ENCODE data around the gene CBX4. TPM values are rescaled to one million over a fixed set of nuclear protein-coding genes. Genes with fewer than 3 reads are reported as not detected.

Gene CBX4
- total RNA-seq, 4 donors from 2014 or later: 11.6 to 15.3 (median 14.4) TPM

DNA sequence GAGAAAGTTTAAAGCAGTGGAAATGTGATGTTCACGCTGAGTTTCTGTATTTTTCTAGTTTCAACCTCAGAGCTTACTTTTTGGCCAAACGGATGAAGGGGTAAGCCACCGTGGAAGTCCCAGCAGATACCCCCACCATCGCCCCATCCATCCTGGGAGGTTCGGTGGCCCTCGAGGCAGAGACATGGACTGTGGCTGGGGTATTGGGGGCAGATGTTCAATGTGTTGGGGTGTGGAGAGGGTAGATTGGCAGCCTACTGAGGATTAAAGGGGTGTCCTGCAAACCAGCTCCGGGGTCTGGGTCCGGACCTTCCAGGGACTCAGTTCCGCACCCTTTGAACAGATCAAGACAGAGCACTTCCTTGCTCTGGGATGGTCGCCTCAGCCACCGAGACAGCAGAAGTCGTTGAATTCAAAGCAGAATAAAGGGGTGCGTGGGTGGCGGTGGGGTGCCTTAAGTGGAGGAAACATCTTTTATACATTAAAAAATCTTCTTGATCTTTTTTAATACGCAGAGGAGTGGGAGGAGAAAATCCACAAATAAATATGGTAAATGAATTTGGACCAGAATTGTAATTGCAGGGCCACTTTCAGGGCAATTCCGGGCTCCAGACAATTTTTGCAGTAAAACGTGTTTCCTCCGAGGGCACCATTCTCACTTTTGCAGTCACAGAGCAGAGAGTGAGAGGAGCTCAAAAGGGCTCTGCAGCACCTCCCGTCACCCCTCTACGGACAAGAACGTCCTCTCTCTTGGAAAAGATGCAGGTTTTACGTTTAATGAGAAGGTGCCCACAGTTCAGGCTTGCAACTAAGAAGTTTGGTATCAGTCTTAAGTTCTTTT, 34.2 kb downstream of the CBX4 start:
- Histone ChIP-seq H3K4me3 (no peak overlapping the region), H3K27me3 (peaks cover 14 to 99% of the 10 kb centered on the region in 2 donors), H3K4me1 (peaks cover 0 to 53% (median 26%) of the 10 kb centered on the region in 4 donors), H3K36me3 (no peaks in the 10 kb centered on the region), H3K9me3 (no peaks in the 10 kb centered on the region), H3K27ac (no peak overlapping the region)
- TF ChIP-seq, protein P1, sequence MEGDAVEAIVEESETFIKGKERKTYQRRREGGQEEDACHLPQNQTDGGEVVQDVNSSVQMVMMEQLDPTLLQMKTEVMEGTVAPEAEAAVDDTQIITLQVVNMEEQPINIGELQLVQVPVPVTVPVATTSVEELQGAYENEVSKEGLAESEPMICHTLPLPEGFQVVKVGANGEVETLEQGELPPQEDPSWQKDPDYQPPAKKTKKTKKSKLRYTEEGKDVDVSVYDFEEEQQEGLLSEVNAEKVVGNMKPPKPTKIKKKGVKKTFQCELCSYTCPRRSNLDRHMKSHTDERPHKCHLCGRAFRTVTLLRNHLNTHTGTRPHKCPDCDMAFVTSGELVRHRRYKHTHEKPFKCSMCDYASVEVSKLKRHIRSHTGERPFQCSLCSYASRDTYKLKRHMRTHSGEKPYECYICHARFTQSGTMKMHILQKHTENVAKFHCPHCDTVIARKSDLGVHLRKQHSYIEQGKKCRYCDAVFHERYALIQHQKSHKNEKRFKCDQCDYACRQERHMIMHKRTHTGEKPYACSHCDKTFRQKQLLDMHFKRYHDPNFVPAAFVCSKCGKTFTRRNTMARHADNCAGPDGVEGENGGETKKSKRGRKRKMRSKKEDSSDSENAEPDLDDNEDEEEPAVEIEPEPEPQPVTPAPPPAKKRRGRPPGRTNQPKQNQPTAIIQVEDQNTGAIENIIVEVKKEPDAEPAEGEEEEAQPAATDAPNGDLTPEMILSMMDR (IDR thresholded peaks at IDR 0.05): no peak
- TF ChIP-seq EP300 (IDR thresholded peaks at IDR 0.05) (no peak), POLR2A (IDR thresholded peaks at IDR 0.05) (no peak)
- 14 to 15% methylated on average over 22 of the region's 22 CpGs for WGBS, 2 donors
- DNase-seq (ENCODE audit: low spot score in 2 of 2): no peak

DNA sequence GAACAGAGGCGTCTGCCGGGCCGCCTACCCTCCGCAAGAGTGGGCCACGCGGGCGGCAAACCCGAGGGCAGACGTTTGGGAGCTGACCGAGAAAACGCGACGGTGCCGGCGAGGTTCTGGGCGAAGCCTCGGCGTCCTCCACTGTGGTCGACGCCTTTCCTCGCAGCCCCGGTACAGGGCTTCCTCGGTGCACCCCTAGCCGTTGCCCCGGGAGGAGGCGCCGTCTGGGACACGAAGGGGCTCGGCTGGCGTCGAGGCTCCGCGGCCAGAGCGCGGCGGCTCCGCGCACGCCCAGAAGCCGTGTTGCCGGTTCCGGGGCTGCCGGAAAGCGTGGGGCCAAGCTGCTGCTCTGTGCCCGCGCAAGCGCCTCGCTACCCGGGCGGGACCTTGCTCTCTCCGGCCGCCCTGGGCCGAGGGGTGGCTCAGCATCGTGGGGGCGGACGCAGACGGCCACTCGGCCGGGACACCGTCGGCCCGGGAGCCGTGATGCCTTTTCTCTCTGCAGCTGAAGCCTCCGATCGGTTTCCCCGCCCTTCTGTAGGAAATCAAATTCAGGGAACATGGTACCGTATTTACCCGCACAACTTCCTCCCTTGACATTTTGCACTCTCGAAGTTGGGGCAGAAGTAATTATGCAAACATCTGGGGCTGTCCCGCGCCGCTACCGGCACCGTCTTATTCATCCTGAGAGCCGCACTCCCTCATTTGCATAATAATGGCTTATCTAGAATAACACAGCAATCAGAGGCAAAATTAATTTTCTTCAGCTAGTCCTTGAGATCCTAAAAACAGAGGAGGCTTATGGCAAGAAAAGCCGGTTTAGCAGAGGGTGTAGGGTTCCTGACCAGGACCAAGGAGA, 35.0 kb downstream of the CBX4 start:
- Histone ChIP-seq H3K27ac (no peak overlapping the region), H3K27me3 (peaks cover 16 to 100% of the 10 kb centered on the region in 2 donors), H3K4me1 (peaks cover 0 to 53% (median 24%) of the 10 kb centered on the region in 4 donors), H3K36me3 (no peaks in the 10 kb centered on the region), H3K9me3 (no peaks in the 10 kb centered on the region), H3K4me3 (peak overlapping the region in 1 of 4 donors; percentile 18)
- TF ChIP-seq, protein P1 (IDR thresholded peaks at IDR 0.05): no peak
- whole genome bisulfite sequencing, 2 donors: 1 to 4% methylated on average over 19 to 26 of the region's 76 CpGs
- DNase-seq (ENCODE audit: low spot score in 2 of 2): no peak

DNA sequence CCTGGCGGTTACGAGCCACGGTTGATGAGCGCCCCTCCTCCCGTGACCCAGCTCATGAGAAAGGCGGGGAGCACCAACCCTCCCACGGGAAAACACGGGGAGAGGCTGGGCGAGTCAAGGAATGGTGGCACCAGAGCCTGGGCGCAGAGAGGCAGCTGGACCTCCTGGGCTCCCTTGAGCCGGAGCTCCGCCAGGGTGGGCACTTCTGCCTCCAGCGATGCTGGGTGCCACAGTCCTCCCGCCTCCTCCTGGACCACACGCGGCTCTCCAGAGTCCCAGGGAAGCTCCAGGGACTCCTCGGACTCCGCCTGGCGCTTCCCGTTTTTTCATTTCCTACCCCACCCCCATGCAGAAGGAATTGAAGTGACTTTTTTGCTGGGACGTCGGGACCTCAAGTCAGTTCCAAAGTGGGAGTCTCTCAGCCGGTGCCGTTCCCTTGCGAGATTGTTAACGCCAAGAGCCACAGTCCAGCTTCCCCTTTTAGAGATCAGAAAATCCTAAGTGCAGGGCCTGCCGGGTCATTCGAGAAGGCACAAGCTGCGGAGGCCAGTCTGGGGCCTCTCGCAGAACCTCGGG, 35.7 kb downstream of the CBX4 start:
- H3K27me3 ChIP-seq: peaks cover 16 to 100% of the 10 kb centered on the region in 2 donors
- no peak overlapping the region for H3K4me3 ChIP-seq
- no peaks in the 10 kb centered on the region for H3K36me3 ChIP-seq
- TF ChIP-seq, protein P1 (IDR thresholded peaks at IDR 0.05): no peak
- TF ChIP-seq EP300 (IDR thresholded peaks at IDR 0.05) (no peak), POLR2A (IDR thresholded peaks at IDR 0.05) (no peak)
- no peak for DNase-seq (ENCODE audit: low spot score in 2 of 2)
- H3K9me3 ChIP-seq: no peaks in the 10 kb centered on the region
- H3K4me1 ChIP-seq: peaks cover 0 to 54% (median 30%) of the 10 kb centered on the region in 4 donors
- no peak overlapping the region for H3K27ac ChIP-seq
- whole genome bisulfite sequencing, 2 donors: 0 to 11% methylated on average over 6 to 20 of the region's 31 CpGs

DNA sequence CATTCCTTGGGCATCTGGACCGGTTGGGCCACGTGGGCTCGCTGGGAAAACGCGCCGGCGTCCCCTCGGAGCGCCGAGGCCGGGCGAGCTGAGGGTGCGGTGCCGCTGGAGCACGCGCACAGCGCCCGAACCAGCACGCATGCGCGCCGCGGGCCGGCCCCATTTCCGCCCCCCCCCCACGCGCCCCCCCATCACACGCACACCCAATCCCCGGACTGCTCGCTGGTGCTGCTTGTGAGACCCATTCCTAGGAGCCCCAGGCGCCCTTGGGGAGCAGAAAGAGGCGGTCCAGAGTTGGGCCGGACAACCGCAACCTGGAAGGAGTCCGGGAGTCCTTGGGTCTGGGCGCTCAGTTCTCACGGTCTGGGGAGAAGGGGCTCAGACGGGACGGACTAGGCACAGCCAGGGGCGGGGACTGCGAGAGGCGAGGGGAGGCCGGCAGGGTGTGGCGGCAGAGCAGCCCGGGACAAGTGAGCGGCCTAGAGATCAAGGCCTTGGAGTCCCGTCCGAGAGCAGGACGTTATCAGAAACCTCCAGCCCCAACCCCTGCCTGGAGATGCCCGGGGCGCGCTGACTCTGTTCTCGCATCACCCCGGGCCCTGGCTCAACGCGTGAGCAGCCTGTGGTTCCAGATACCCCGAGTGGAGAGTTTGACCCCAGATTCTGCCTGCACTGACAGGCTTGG, 36.4 kb downstream of the CBX4 start:
- H3K4me3 ChIP-seq: no peak overlapping the region
- TF ChIP-seq, protein P1 (IDR thresholded peaks at IDR 0.05): no peak
- TF ChIP-seq EP300 (IDR thresholded peaks at IDR 0.05): no peak
- no peak for TF ChIP-seq POLR2A (IDR thresholded peaks at IDR 0.05)

More for the DNA sequence above, 36.4 kb downstream of the CBX4 start:
- no peaks in the 10 kb centered on the region for H3K9me3 ChIP-seq
- H3K27ac ChIP-seq: no peak overlapping the region
- H3K27me3 ChIP-seq: peaks cover 16 to 100% of the 10 kb centered on the region in 2 donors
- peaks cover 3 to 60% (median 37%) of the 10 kb centered on the region in 4 donors for H3K4me1 ChIP-seq
- no peaks in the 10 kb centered on the region for H3K36me3 ChIP-seq
- no peak for DNase-seq (ENCODE audit: low spot score in 2 of 2)
- WGBS, 2 donors: 6 to 11% methylated on average over 23 to 36 of the region's 57 CpGs
